ENCODE data around the gene CDKN2B-AS1.

Gene CDKN2B-AS1

DNA sequence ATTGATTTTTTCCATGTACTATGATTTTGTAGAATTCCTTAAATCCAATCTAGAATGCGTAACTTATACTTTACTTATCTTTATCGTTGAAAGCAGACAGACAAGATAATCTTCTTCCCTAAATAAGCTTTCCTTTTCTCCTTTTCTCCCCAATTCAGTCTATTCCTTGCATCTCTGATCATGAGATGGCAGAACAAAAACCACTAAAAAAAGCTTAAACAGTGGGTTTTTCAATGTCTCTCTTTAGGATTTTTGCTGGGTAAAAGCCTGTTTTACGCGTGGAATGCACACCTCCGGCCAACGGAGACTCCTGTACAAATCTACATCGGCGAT, 13.8 kb downstream of the CDKN2B-AS1 start:
- no peak for DNase-seq

- DNase-seq: peak; percentile 78
Observed at GRCh38 chr9:22008717-22009505, 14.3 kb downstream of the CDKN2B-AS1 start, which contains the start of gene CDKN2B. TSS of gene CDKN2B (minus strand) at chr9:22009305. CDS start at chr9:22008953, 352 bp downstream.

DNA sequence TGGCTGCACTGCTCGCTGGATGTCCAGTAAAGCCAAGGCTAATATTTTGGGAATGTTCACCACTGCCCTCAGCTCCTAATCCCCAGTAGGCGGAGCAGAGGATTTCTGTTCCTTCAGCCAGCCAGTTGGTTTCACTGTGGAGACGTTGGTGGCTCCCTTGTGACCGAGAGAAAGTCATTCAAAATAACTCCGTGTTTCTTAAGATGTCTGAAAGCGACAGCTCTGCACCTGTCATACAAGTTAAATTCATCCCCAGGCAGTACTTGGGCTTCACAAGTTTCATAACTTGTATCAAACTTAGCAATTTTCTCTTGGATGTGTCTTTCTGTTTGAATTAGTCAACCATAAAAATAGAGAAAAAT, 14.9 kb downstream of the CDKN2B-AS1 start:
- no peak for DNase-seq

DNA sequence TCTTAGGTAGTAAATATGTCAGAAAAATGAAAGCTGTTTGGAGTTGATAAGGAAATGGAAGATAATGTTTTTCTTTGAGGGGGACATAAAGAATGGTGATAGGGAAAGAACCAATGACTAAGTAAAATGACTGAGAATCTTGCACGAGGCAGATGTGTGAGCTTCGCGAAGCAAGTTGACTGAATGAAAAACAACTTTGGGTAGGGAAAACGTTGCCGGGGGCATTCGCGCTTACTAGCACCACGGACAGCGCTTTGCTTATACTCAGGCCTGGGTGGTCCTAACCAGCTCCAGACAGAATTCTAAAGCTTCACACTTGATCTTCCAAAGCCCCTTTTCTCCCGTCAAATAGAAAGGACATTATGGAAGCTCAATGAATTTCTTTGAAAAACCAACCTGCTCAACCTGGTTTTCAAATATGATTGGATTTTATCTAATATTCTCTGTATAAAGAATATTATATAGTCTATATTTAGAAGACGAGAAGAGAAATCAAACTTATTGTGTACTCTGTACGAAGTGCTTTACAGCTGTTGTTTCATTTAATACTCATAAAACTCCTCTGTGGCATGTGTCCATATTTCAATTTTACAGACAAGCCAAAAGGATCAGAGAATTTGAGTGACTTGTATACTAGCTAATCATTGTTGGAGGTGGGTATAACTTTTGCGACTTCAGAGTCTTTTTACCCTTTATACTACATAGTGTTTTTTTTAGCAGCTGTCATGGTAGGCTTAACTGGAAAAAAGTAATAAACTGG, 16.5 kb downstream of the CDKN2B-AS1 start:
- peak; percentile 71 for DNase-seq

GRCh38 chr9:22022396-22022795, 27.8 kb downstream of the CDKN2B-AS1 start:
- DNase-seq: no peak

DNA sequence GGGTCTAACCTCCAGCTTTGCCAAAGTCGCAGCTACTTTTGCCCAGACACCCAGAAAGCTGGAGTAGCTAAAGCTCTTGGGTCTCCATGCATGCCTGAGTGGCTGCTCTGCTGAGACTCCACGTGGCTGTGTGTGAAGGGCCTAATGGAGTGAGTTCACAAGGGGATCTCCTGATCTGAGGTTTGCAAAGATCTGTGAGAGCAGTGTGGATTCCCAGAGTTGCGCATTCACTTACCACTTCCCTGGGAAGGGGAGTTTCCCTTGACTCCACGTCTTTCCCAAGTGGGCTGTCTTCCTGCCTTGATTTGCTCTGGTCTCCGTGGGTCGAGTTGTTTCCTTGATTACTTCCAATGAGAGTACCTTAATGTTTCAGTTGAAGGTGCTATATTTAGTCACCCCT, 32.1 kb downstream of the CDKN2B-AS1 start:
- no peak for DNase-seq

DNA sequence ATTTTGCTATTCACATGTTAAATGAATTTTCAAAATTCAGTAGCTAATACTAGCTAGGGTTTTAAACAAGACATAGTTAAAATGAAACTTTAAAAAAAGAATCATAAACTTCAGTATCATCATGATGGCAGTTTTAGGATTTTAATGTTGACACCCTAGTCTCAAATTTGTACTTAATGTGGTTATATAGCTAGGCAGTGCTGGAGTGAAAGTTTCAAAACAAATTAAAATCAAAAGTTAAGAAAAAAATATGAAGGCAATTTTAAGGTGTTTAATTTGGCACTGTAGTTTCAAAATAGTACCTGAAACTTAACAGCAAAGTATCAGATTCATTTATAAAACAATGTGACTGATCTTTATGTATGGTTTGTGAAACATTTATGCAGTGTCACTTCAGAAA, 33.8 kb downstream of the CDKN2B-AS1 start:
- no peak for DNase-seq

- DNase-seq: no peak
Observed at GRCh38 chr9:22029231-22029630, 34.6 kb downstream of the CDKN2B-AS1 start.

DNA sequence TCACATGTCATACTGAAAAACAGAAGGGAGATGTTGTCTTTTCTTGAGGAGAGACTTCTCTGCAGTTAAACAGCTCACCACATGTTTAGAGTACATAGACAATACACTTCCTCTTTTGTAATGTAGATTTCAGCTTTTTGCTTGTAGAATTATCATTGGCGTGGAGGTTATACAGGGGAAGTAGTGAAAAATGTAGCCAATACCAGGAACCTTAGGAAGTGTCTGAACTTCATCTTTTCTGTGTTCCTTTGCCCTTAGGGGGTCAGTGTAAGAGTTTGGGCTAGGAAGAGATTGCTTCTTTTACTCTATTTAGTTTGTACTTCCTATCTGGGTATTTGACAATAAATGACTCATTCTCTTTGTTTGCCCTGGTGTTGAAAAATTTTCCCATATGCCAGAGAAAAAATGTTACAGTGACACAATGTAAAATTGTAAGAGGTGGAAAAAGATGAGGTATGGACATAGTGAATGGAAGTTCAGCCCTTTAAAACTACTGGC, 35.6 kb downstream of the CDKN2B-AS1 start:
- DNase-seq: no peak

GRCh38 chr9:22031655-22032411, 37.2 kb downstream of the CDKN2B-AS1 start:
- DNase-seq: no peak

DNA sequence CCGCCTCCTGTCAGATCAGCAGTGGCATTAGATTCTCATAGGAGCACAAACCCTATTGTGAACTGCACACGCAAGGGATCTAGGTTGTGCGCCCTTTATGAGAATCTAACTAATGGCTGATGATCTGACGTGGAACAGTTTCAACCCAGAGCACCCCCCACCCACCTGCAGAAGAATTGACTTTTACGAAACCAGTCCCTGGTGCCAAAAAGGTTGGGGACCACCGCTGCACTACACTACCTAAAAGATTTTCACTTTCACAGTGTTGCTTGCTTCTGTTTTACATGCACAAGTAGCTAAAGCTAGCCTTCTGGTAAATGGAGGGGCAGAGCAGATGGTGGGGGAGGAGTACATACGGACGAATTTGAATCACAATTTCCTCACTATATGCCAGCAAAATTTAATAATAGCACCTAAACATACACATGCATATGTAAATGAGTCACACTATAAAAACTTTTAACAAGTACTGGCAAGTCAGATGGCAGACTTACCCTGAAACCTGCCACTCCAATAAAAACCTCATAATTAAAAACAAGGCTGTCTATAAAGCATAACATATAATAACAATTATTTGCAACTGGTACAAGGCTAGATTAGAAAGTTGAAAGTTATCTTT, 38.5 kb downstream of the CDKN2B-AS1 start:
- DNase-seq: no peak

GRCh38 chr9:22035591-22036011, 41.0 kb downstream of the CDKN2B-AS1 start:
- peak; percentile 4 for DNase-seq

DNA sequence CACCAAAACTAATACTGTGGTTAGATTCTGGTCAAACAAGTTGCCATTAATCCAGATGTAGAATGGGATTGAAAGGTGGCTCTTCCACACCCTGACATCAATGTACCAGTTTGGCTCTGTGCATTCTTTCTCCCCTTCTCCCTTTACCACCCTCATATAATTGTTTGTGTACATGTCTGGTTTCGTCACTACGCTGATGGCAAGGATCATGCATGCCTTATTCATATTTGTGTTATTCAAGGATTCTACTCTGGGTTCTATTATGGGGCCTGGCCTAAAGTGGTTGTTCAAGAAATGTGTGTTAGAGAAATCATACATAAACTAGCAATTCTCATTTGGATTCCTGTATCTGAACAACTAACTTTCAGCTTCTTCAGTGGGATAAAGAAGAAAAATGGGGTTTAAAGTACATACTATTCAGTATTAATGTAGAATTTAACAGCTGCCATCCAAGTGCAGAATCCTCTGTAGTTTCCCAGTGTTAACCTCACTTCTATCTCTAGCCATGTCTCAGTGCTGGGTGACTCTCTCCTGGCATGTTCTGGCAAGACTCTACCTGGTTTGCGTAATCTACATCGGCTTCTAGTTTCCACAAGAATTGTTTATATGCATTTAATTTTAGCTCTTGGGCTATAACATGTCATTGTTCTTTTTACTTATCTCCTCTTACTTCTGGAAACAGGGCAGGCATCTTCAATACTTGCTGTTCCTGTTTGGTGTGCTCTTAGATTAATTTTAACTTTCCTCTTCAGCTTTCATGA, 42.5 kb downstream of the CDKN2B-AS1 start:
- no peak for DNase-seq

DNA sequence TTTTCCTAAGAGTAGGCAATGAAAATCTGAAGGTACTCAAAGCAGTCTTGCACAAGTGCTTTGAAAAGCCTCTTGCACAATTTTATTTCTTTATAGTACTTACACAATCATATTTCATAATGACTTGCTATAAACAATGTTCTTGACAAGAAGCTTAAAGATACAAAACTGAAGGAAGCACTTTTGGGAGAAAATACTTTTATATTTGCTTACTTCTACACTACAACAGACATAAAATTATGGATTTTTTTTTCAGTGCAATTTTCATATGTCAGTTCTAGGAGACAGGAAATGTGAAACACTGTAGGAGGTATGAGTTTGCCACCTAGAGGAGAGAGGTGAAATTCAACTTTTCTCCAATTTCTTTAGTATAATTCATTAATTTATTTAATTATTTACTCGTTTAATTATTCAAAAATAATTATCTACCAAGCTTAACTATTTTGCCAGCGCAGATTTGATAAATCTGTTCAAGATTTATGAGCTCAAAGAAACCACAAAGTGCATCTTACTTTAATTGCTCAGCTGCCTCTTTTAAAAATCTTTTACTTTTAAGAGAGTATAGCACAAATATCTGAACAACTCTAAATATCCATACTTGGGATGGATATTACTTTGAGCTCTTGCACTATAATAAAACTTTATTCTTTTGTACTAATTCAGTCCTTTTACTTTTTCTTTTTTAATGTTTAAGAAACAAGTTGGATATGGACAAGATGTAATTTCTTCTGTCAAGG, 43.5 kb downstream of the CDKN2B-AS1 start:
- DNase-seq: peak; percentile 55

DNA sequence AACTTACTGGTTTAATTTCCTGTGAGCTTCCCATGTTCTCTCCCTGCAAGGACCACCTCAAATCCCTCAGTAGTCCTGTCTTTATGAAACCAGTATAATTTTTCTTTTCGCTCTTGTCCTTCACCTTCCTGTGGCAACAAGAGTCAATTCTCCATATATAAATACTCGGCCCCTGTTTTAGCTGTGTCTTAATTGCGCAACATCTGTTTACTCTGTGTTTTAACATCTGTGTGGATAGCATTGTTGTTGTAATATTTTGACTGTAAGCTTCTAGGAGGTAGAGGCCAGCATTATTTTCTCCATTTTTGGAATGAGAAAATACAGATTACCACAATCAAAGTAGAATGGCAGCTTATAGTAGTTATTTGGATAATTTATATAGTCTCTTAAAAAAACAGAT, 44.7 kb downstream of the CDKN2B-AS1 start:
- no peak for DNase-seq

DNA sequence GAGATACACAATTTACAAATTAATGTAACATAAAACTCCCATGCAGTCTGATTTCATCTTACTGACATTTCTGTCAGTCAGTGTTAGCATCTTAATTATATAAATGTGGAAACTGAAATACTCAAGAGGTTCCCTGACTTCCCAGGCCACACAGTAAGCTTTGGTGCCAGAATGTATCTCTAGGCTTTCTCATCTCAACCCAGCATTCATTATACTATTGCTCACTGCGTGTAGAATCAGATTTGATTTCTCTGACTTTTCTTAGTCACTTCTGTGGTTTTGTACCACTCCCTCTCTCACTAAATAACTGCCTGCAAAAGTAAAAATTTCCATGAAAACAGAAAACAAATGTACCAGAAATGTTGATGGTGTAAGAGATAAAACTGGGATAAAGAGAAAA, 46.2 kb downstream of the CDKN2B-AS1 start:
- DNase-seq: no peak

DNA sequence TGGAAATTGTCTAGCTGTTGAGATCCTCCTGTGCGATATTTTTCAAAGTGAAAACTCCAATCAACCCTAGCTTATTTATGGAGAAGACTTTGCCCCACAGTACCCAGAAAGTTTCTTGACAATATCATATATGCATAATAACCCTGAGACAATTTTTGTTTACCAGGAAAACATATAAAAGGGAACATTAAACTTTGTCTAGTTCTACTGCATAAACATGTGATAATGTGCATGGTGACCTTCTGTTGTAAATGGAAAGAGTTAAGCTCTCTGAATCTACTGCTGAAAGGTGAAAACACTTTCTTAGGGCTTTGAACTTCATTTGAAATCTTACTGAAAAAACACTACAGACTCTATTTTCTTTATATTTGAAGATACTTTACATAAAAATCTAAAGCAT, 46.8 kb downstream of the CDKN2B-AS1 start:
- no peak for DNase-seq

GRCh38 chr9:22041775-22042174, 47.2 kb downstream of the CDKN2B-AS1 start:
- no peak for DNase-seq

- DNase-seq: no peak
Observed at GRCh38 chr9:22043928-22044327, 49.3 kb downstream of the CDKN2B-AS1 start.

GRCh38 chr9:22044583-22044982, 50.0 kb downstream of the CDKN2B-AS1 start:
- no peak for DNase-seq

- DNase-seq: no peak
Observed at GRCh38 chr9:22045423-22045822, 50.8 kb downstream of the CDKN2B-AS1 start.
